GM18873 (cell line): ENCODE results near the gene RNASEL.

Experiments used
- ATAC-seq: cut with Tn5 transposase; IDR thresholded peaks from one replicate; pipeline ENCODE4 v1.9.1; 2021; ENCODE audit warnings: mild to moderate bottlenecking, moderate library complexity, moderate number of reproducible peaks; ENCODE audit not compliant: unreplicated experiment, low FRiP score

RNASEL gene

GRCh38 chr1:182621906-182622305, 32.9 kb upstream of the RNASEL start:
- ATAC-seq = no peak

GRCh38 chr1:182620924-182621585, 32.0 kb upstream of the RNASEL start:
- ATAC-seq = no peak

GRCh38 chr1:182617734-182618351, 28.8 kb upstream of the RNASEL start:
- no peak for ATAC-seq

- ATAC-seq = no peak
Measured at GRCh38 chr1:182617014-182617429, 28.0 kb upstream of the RNASEL start.

GRCh38 chr1:182616130-182617013, 27.3 kb upstream of the RNASEL start:
- ATAC-seq = peak; percentile 77

- peak; percentile 21 for ATAC-seq
Measured at GRCh38 chr1:182615468-182616129, 26.5 kb upstream of the RNASEL start.

GRCh38 chr1:182614796-182615454, 25.9 kb upstream of the RNASEL start:
- no peak for ATAC-seq

GRCh38 chr1:182611787-182612186, 22.7 kb upstream of the RNASEL start:
- no peak for ATAC-seq

- no peak for ATAC-seq
Measured at GRCh38 chr1:182611326-182611725, 22.3 kb upstream of the RNASEL start.

GRCh38 chr1:182610606-182611194, 21.6 kb upstream of the RNASEL start:
- no peak for ATAC-seq

- no peak for ATAC-seq
Measured at GRCh38 chr1:182608845-182609610, 20.0 kb upstream of the RNASEL start.

GRCh38 chr1:182608236-182608635, 19.2 kb upstream of the RNASEL start:
- ATAC-seq = no peak

GRCh38 chr1:182607566-182607965, 18.5 kb upstream of the RNASEL start:
- ATAC-seq = no peak

GRCh38 chr1:182604175-182605164, 15.4 kb upstream of the RNASEL start, which contains the start of gene RGS16:
Gene RGS16, minus strand, starts transcription at chr1:182604389. Its CDS starts 130 bp downstream, at chr1:182604259.
- ATAC-seq = peak; percentile 66

- peak; percentile 10 for ATAC-seq
Measured at GRCh38 chr1:182603646-182604174, 14.7 kb upstream of the RNASEL start.

GRCh38 chr1:182602935-182603645, 14.0 kb upstream of the RNASEL start:
- no peak for ATAC-seq

GRCh38 chr1:182601913-182602312, 12.9 kb upstream of the RNASEL start:
- ATAC-seq = no peak
